HL-60 (cell line): Measurements from ENCODE around the gene RUNX3.
"Not testable (repeated sequence)": the region's sequence is repeated elsewhere in the genome, so short reads cannot be mapped to it uniquely, and the experiment has no call there.

Experiments used
- DNase-seq, 2 experiments: peaks; one replicate each; pipeline ENCODE4 v3.0.0-alpha.2; 2010 to 2020; ENCODE audit warnings: low read depth in 1 of 2, low spot score in 1 of 2
- H3K27ac ChIP-seq: fragments of 250-450 bp; sonication (Bioruptor Pico); replicated peaks from 2 replicates; pipeline ENCODE4 v1.5.1; 2020; ENCODE audit warnings: mild to moderate bottlenecking, moderate library complexity
- H3K27me3 ChIP-seq: fragments of 250-450 bp; sonication (Bioruptor Pico); 2 replicates; pipeline ENCODE4 v1.5.1; 2021; ENCODE audit warnings: mild to moderate bottlenecking, moderate library complexity; ENCODE audit not compliant: insufficient read depth, poor library complexity, severe bottlenecking
- H3K4me3 ChIP-seq: replicated peaks from 2 replicates; pipeline ENCODE4 v1.5.1; 2011; ENCODE audit warnings: mild to moderate bottlenecking, control low read depth, low read length; ENCODE audit not compliant: insufficient read depth
- CTCF ChIP-seq: IDR thresholded peaks from one replicate; pipeline ENCODE4 v1.5.1; 2011; ENCODE audit warnings: low read length, control low read depth, inconsistent platforms; ENCODE audit not compliant: insufficient read depth
- GABPA ChIP-seq: IDR thresholded peaks from 2 replicates; pipeline ENCODE4 v1.6.1; 2012; ENCODE audit warnings: low read depth
- POLR2AphosphoS5 ChIP-seq: IDR thresholded peaks from 2 replicates; pipeline ENCODE4 v1.6.1; 2012; ENCODE audit warnings: low read depth
- REST ChIP-seq: IDR thresholded peaks from 2 replicates; pipeline ENCODE4 v1.6.1; 2012; ENCODE audit warnings: low read depth; ENCODE audit not compliant: insufficient replicate concordance
- SPI1 ChIP-seq: IDR thresholded peaks from 2 replicates; pipeline ENCODE4 v1.6.1; 2012; ENCODE audit warnings: low read depth, mild to moderate bottlenecking, borderline replicate concordance

Gene RUNX3

DNA sequence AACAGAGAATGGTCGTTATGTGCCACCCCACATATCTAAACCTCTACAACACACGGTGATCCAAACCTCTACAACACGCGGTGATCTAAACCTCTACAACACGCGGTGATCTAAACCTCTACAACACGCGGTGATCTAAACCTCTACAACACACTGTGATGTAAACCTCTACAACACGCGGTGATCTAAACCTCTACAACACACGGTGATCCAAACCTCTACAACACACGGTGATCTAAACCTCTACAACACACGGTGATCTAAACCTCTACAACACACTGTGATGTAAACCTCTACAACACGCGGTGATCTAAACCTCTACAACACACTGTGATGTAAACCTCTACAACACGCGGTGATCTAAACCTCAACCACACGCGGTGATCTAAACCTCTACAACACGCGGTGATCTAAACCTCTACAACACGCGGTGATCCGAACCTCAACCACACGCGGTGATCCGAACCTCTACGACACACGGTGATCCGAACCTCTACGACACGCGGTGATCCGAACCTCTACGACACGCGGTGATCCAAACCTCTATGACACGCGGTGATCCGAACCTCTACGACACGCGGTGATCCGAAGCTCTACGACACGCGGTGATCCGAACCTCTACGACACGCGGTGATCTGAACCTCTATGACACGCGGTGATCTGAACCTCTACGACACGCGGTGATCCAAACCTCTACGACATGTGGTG is 22.3 kb downstream of the RUNX3 start:
- H3K4me3 ChIP-seq, H3K27ac ChIP-seq, H3K27me3 ChIP-seq, DNase-seq: not testable (repeated sequence)

DNA sequence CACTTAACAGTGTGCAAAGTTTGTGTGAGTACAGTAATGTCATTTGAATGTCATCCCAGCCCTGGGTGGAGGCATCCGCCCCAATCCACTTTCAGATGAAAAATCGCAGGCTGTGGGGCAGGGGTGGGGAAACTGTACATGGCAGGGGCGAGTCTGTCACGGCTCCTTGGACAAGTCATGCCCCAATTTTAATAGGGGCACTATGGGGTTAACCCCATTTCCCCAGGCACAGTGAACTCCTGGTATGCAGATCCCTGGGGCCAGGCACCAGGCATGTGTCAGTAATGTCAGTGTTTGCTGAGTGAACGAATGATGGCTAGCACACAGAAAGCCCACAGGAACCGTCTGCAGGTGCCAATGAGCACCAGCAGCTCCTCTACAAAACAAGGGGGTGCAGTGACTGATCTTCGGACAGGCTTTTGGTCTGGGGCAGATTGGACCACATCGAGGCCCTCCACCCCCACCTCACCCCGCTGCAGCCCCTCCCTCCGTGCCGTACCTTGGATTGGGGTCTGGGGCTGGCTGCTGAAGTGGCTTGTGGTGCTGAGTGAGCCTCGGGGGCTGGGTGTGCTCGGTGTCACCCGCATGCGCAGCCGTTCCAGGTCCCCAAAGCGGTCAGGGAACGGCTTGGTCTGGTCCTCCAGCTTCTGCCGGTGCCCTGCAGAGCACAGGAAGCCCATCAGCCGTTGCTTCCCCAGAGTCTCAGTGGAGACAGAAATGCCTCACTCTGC is 23.2 kb downstream of the RUNX3 start:
- Histone ChIP-seq H3K4me3 (no peak overlapping the region), H3K27me3 (no peaks in the 10 kb centered on the region), H3K27ac (no peak overlapping the region)
- TF ChIP-seq CTCF (no peak), SPI1 (no peak), POLR2AphosphoS5 (no peak), GABPA (no peak), REST (no peak)
- DNase-seq, result no peak

DNA sequence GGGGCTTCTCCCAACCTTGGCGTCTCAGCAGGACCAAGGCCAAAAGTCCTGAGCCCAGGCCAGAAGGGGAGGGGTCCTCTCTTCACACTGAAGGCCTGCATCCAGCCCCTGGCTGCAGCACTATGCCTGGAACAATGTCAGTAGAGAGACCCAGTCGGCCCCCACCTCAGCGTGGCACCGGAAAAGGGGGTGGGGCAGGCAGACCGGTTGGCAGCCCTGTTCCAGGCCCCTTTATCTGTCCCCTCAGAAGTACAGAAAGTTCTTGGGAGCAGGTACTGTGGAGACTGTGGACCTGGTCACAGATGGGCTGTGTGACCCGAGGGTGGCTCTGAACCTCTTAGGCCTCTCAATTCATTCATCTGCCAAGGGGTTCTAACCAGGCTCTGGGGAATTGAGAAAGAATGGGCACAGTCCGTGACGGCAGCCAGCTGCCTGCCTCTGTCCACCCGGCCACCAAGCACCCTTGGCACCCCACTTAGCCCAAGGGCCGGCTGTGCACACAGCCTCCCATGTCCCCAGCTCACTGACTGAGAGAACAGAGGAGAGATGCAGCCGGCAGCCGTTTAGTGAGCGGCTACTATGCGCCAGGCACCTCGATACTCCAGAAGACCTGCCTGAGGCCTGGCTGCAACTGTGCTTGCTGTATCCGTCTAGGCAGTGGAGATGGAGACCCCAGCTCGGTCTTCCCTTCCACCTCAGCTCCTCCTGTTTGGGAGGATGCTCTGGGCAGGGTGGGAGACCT is 23.9 kb downstream of the RUNX3 start:
- no peak for DNase-seq
- no peak overlapping the region for H3K27ac ChIP-seq
- no peak overlapping the region for H3K4me3 ChIP-seq
- no peaks in the 10 kb centered on the region for H3K27me3 ChIP-seq
- no peak for TF ChIP-seq POLR2AphosphoS5

- TF ChIP-seq CTCF, result no peak
- TF ChIP-seq SPI1, result no peak
- TF ChIP-seq POLR2AphosphoS5, result no peak
- TF ChIP-seq GABPA, result no peak
- no peaks in the 10 kb centered on the region for H3K27me3 ChIP-seq
- no peak overlapping the region for H3K4me3 ChIP-seq
- DNase-seq, result no peak
- no peak overlapping the region for H3K27ac ChIP-seq
Measured at GRCh38 chr1:24905355-24905978, 24.6 kb downstream of the RUNX3 start.

DNA sequence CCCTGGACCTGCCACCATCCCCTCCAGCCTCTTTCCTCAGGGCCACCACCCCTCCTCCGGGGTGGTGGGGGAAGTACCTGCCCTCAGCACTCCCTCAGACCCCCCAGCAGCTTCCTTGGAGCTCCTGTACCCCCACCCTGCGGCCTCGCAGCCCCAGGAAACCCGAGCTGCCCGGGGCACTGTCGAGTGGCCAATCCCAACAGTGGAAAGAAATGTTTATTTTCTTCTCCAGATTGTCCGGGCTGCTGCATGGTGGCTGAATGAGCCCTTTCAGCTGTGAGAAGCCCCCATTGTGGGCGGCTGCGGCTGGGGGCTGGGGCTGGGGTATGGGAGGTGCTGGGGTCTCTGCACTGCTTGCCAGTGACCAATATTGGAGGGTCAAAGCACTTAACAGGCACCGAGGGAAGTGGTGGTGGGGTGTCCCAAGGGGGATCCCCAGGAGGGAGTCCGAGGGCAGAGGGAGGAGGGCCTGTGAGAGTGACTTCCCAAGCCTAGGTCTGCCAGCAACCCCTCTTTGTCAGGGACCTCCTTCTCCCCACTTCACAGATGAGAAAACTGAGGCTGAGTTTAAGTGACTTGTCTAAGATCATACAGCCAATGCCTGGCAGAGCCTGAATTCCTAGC is 25.2 kb downstream of the RUNX3 start:
- TF ChIP-seq SPI1 (no peak), GABPA (no peak), POLR2AphosphoS5 (no peak), REST (no peak), CTCF (no peak)

More for the DNA sequence above, 25.2 kb downstream of the RUNX3 start:
- Histone ChIP-seq H3K27ac (no peak overlapping the region), H3K4me3 (no peak overlapping the region), H3K27me3 (no peaks in the 10 kb centered on the region)
- DNase-seq, result no peak
